Astrocyte (in vitro differentiated cells and primary cell): ENCODE results near the gene SUPT20HL2. TPM values are rescaled to one million over a fixed set of nuclear protein-coding genes. Genes with fewer than 3 reads are reported as not detected.

Experiments
- DNase-seq: peaks from one replicate; pipeline ENCODE4 v3.0.0-alpha.2; 2010; ENCODE audit warnings: low read depth
- FAIRE-seq: peaks from 2 replicates; lab custom pipeline; 2011; peaks lifted over from hg19 to GRCh38; lab: Jason Lieb, UNC
- H2AFZ ChIP-seq: 2 replicates; pipeline ENCODE4 v1.6.0; 2012; ENCODE audit warnings: low read depth, low read length, inconsistent platforms
- H3K27ac ChIP-seq: 2 replicates; pipeline ENCODE4 v1.5.1; 2011; ENCODE audit warnings: low read depth, low read length, inconsistent platforms
- H3K27me3 ChIP-seq: 2 replicates; pipeline ENCODE4 v1.6.0; 2011; ENCODE audit warnings: low read length, inconsistent platforms; ENCODE audit not compliant: insufficient read depth
- H3K36me3 ChIP-seq: 2 replicates; pipeline ENCODE4 v1.5.1; 2011; ENCODE audit warnings: low read length, inconsistent platforms; ENCODE audit not compliant: insufficient read depth
- H3K4me1 ChIP-seq: 2 replicates; pipeline ENCODE4 v1.5.1; 2011; ENCODE audit warnings: low read length, inconsistent platforms; ENCODE audit not compliant: insufficient read depth
- H3K4me2 ChIP-seq: 2 replicates; pipeline ENCODE4 v1.6.0; 2012; ENCODE audit warnings: low read length, inconsistent platforms
- H3K4me3 ChIP-seq: 2 replicates; pipeline ENCODE4 v1.5.1; 2011; ENCODE audit warnings: low read depth, mild to moderate bottlenecking, low read length, inconsistent platforms; ENCODE audit not compliant: insufficient read depth
- H3K79me2 ChIP-seq: 2 replicates; pipeline ENCODE4 v1.6.0; 2012; ENCODE audit warnings: mild to moderate bottlenecking, low read length, inconsistent platforms; ENCODE audit not compliant: insufficient read depth
- H3K9ac ChIP-seq: 2 replicates; pipeline ENCODE4 v1.6.0; 2012; ENCODE audit warnings: mild to moderate bottlenecking, low read length, inconsistent platforms
- H3K9me3 ChIP-seq: 2 replicates; pipeline ENCODE4 v1.5.1; 2012; ENCODE audit warnings: low read depth, mild to moderate bottlenecking, low read length, inconsistent platforms; ENCODE audit not compliant: insufficient read depth
- H4K20me1 ChIP-seq: 2 replicates; pipeline ENCODE4 v1.6.0; 2012; ENCODE audit warnings: low read length, inconsistent platforms; ENCODE audit not compliant: insufficient read depth
- H3K27ac Mint-ChIP-seq: one replicate; pipeline ENCODE4 v1.8.0; 2021; ENCODE audit warnings: mild to moderate bottlenecking, mixed read lengths; ENCODE audit not compliant: unreplicated experiment
- H3K27me3 Mint-ChIP-seq: one replicate; pipeline ENCODE4 v1.8.0; 2021; ENCODE audit warnings: low read depth, mixed read lengths; ENCODE audit not compliant: unreplicated experiment
- H3K36me3 Mint-ChIP-seq: one replicate; pipeline ENCODE4 v1.8.0; 2021; ENCODE audit warnings: low read depth, mixed read lengths; ENCODE audit not compliant: unreplicated experiment
- H3K4me1 Mint-ChIP-seq: one replicate; pipeline ENCODE4 v1.8.0; 2021; ENCODE audit warnings: low read depth, mixed read lengths; ENCODE audit not compliant: unreplicated experiment
- H3K4me3 Mint-ChIP-seq: one replicate; pipeline ENCODE4 v1.8.0; 2021; ENCODE audit warnings: mild to moderate bottlenecking, moderate library complexity, mixed read lengths; ENCODE audit not compliant: unreplicated experiment
- H3K9me3 Mint-ChIP-seq: one replicate; pipeline ENCODE4 v1.8.0; 2021; ENCODE audit warnings: mild to moderate bottlenecking, mixed read lengths; ENCODE audit not compliant: unreplicated experiment
- CTCF ChIP-seq: IDR thresholded peaks from 2 replicates; pipeline ENCODE4 v1.5.1; 2011; ENCODE audit warnings: low read depth, mild to moderate bottlenecking, inconsistent platforms, low read length, moderate library complexity; ENCODE audit not compliant: insufficient read depth
- EZH2 ChIP-seq: IDR thresholded peaks from 2 replicates; pipeline ENCODE4 v1.6.1; 2012; ENCODE audit warnings: mild to moderate bottlenecking, low read length, inconsistent platforms; ENCODE audit not compliant: insufficient read depth
- total RNA-seq: library from RNA; stranded (reverse); gene quantifications from 2 replicates; pipeline ENCODE4 v1.2.1, GENCODE V29; 2021

SUPT20HL2 gene
- total RNA-seq, 1 donor from 2014 or later = not detected

GRCh38 chrX:24271262-24271661, 42.6 kb downstream of the SUPT20HL2 start:
- H3K27me3 Mint-ChIP-seq = no peaks in the 10 kb centered on the region
- H3K4me3 Mint-ChIP-seq = no peak overlapping the region
- no peak overlapping the region for H3K27ac Mint-ChIP-seq
- no peaks in the 10 kb centered on the region for H3K36me3 ChIP-seq
- H3K4me3 ChIP-seq = no peak overlapping the region
- H3K4me2 ChIP-seq = no peak overlapping the region
- H4K20me1 ChIP-seq = no peaks in the 10 kb centered on the region
- FAIRE-seq = no peak
- no peak overlapping the region for H2AFZ ChIP-seq
- H3K36me3 Mint-ChIP-seq = no peaks in the 10 kb centered on the region
- no peak overlapping the region for H3K27ac ChIP-seq
- no peak for DNase-seq
- H3K4me1 Mint-ChIP-seq = peaks cover 9% of the 10 kb centered on the region
- no peaks in the 10 kb centered on the region for H3K27me3 ChIP-seq
- TF ChIP-seq CTCF (no peak), EZH2 (no peak)
- H3K4me1 ChIP-seq = peaks cover 2% of the 10 kb centered on the region
- no peak overlapping the region for H3K9ac ChIP-seq
- H3K79me2 ChIP-seq = no peaks in the 10 kb centered on the region
- H3K9me3 ChIP-seq = no peaks in the 10 kb centered on the region
- H3K9me3 Mint-ChIP-seq = no peaks in the 10 kb centered on the region

- Histone ChIP-seq H3K4me2 (no peak overlapping the region), H3K79me2 (no peaks in the 10 kb centered on the region), H3K27ac (no peak overlapping the region), H2AFZ (no peak overlapping the region), H3K36me3 (no peaks in the 10 kb centered on the region), H3K4me3 (no peak overlapping the region), H3K9me3 (no peaks in the 10 kb centered on the region), H3K4me1 (peaks cover 6% of the 10 kb centered on the region), H4K20me1 (no peaks in the 10 kb centered on the region), H3K27me3 (no peaks in the 10 kb centered on the region), H3K9ac (no peak overlapping the region)
- H3K9me3 Mint-ChIP-seq = peaks cover 3% of the 10 kb centered on the region
- DNase-seq (no peak), FAIRE-seq (peak; percentile 95)
- no peak overlapping the region for H3K27ac Mint-ChIP-seq
- H3K27me3 Mint-ChIP-seq = peaks cover under 1% of the 10 kb centered on the region
- no peak overlapping the region for H3K4me3 Mint-ChIP-seq
- no peaks in the 10 kb centered on the region for H3K36me3 Mint-ChIP-seq
- TF ChIP-seq EZH2 = no peak
- no peak for TF ChIP-seq CTCF
- peaks cover 9% of the 10 kb centered on the region for H3K4me1 Mint-ChIP-seq
Observed at GRCh38 chrX:24268786-24269185, 45.1 kb downstream of the SUPT20HL2 start.

GRCh38 chrX:24266996-24267395, 46.9 kb downstream of the SUPT20HL2 start:
- H3K9ac ChIP-seq = no peak overlapping the region
- no peak overlapping the region for H3K4me3 Mint-ChIP-seq
- no peak overlapping the region for H3K27ac ChIP-seq
- no peaks in the 10 kb centered on the region for H3K79me2 ChIP-seq
- H3K4me3 ChIP-seq = no peak overlapping the region
- no peaks in the 10 kb centered on the region for H3K9me3 ChIP-seq
- no peaks in the 10 kb centered on the region for H3K36me3 Mint-ChIP-seq
- peak overlapping the region; percentile 55 for H3K4me2 ChIP-seq
- H4K20me1 ChIP-seq = no peaks in the 10 kb centered on the region
- peak; percentile 42 for DNase-seq
- H3K27me3 ChIP-seq = no peaks in the 10 kb centered on the region
- H3K4me1 Mint-ChIP-seq = peaks cover 9% of the 10 kb centered on the region
- H3K27ac Mint-ChIP-seq = no peak overlapping the region
- no peak overlapping the region for H2AFZ ChIP-seq
- H3K27me3 Mint-ChIP-seq = peaks cover 4% of the 10 kb centered on the region
- peaks cover 3% of the 10 kb centered on the region for H3K9me3 Mint-ChIP-seq
- no peak for TF ChIP-seq EZH2
- H3K4me1 ChIP-seq = peaks cover 6% of the 10 kb centered on the region
- FAIRE-seq = peak; percentile 73
- H3K36me3 ChIP-seq = no peaks in the 10 kb centered on the region
